Uterus (tissue), 2 donors: ENCODE measurements around the gene ZFPM1.

Experiments used
- CTCF ChIP-seq, 4 experiments: fragments of 200-600 bp in 2 of 4; fragments of 450-650 bp in 2 of 4; sonication (generic) in 2 of 4; IDR thresholded peaks; one replicate each; pipeline ENCODE4 v1.5.1; 2016 to 2019; ENCODE audit warnings: antibody characterized with exemption in 4 of 4, mild to moderate bottlenecking in 2 of 4, moderate library complexity in 1 of 4
- POLR2A ChIP-seq, 2 donors: fragments of 450-650 bp; IDR thresholded peaks; one replicate each; pipeline ENCODE4 v1.6.1; 2016; ENCODE audit warnings: antibody characterized with exemption in 2 of 2, mild to moderate bottlenecking in 1 of 2, moderate library complexity in 1 of 2

- no peak for TF ChIP-seq CTCF (IDR thresholded peaks at IDR 0.05)
- no peak for TF ChIP-seq POLR2A (IDR thresholded peaks at IDR 0.05)
Measured at GRCh38 chr16:88536510-88536909, 83.4 kb downstream of the ZFPM1 start.
